Measurements from ENCODE around the gene NCAM2.

Gene NCAM2

DNA sequence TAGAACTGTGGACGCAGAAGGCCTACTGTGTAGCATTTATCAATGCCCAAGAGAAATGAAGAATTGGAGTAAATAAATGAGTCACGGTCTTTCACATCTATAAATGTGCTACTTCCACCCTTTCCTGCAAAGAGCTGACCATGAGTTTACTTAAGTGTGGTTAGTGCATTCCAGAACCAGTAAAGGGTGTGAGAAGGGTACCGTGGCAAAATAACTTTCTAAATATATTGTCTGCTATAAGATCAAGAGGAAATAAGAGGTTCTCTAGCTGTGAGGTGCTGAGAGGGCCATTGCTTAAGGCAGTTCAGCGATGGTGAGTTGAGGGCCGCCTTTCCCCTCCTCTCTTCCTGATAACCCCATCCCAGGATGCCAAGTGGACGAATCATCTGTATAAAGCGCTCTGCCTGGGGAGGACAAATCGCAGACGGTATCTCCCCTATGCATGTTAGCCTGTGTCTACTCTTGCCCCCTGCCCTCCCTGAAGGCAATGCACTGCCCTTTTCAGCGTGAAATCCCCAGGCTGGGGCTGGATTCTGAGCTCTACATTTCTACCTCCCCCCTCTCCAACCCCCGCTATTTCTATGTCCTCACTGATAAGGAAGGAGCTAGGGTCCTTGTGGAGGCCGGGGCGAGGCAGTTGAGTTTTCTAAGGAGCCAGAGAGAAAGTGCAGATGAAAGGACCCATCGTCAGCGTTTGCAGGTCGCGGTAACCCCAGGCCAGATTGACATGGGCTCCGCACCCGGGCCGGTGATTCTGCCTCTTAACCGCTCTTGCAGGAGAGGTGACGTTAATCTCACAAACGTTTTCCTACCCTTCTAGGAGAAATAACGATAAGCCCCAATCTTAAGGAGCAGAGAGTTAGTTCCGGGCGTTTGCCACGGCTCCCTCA lies 1.5 kb upstream of the NCAM2 start:
- TF ChIP-seq, protein P1, sequence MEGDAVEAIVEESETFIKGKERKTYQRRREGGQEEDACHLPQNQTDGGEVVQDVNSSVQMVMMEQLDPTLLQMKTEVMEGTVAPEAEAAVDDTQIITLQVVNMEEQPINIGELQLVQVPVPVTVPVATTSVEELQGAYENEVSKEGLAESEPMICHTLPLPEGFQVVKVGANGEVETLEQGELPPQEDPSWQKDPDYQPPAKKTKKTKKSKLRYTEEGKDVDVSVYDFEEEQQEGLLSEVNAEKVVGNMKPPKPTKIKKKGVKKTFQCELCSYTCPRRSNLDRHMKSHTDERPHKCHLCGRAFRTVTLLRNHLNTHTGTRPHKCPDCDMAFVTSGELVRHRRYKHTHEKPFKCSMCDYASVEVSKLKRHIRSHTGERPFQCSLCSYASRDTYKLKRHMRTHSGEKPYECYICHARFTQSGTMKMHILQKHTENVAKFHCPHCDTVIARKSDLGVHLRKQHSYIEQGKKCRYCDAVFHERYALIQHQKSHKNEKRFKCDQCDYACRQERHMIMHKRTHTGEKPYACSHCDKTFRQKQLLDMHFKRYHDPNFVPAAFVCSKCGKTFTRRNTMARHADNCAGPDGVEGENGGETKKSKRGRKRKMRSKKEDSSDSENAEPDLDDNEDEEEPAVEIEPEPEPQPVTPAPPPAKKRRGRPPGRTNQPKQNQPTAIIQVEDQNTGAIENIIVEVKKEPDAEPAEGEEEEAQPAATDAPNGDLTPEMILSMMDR (IDR thresholded peaks at IDR 0.05; ENCODE audit: borderline replicate concordance, insufficient read depth, low read depth, low read length): no peak

DNA sequence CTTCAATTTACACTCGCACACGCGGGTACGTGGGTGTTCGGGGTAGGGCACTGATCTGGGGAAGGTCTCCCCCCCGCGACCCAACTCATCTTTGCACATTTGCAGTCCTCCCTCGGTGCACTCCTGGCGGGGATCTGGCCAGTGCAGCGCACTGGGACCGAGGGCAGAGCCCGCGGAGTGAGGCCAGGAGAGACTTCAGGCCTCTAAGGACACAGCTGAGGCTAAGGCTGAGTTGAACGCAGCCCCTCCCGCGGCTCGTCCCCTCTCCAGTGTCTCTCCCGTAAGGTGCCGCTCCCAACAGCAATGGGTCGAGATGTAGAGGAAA lies 936 bp upstream of the NCAM2 start:
- TF ChIP-seq, protein P1 (IDR thresholded peaks at IDR 0.05; ENCODE audit: borderline replicate concordance, insufficient read depth, low read depth, low read length): no peak
- no peak overlapping the region for H3K4me3 ChIP-seq (ENCODE audit: low read depth, low read length)

More for the DNA sequence above, 1.5 kb upstream of the NCAM2 start:
- H3K4me3 ChIP-seq (ENCODE audit: low read depth, low read length): no peak overlapping the region

DNA sequence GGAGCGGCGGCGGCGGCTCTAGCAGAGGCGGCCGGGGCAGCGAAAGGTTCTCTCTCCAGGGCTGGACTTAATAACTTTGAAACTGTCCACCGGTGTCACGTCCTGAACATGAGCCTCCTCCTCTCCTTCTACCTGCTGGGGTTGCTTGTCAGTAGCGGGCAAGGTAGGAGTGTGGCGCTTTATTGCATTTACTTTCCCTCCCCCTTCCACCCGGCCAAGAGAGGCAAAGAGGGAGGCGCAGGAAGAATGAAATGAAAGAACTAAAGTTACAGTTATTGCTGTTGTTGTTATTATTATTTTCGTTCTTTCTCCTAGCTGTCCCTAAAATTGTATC lies 214 bp downstream of the NCAM2 start:
- no peak overlapping the region for H3K4me3 ChIP-seq (ENCODE audit: low read depth, low read length)
- TF ChIP-seq, protein P1 (IDR thresholded peaks at IDR 0.05; ENCODE audit: borderline replicate concordance, insufficient read depth, low read depth, low read length): no peak

DNA sequence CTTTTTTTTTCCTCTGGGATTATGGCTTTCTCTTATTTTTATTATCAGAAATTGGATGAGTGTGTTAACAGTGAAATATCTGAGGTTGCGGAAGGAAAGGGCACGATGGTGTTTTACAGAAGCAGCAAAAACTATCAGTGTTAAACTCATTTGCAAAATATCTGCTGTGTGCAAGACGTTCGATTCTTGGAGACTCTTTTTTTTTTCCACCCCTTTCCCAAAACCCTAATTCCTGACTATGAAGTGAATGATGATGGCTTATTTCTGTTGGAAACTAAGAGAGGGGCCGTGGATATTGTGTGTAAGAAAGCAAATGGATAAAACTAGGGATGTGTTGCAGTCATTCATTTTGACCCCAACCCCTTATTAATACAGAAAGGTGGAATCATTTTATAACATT lies 677 bp downstream of the NCAM2 start:
- no peak overlapping the region for H3K4me3 ChIP-seq (ENCODE audit: low read depth, low read length)
- TF ChIP-seq, protein P1 (IDR thresholded peaks at IDR 0.05; ENCODE audit: borderline replicate concordance, insufficient read depth, low read depth, low read length): no peak

DNA sequence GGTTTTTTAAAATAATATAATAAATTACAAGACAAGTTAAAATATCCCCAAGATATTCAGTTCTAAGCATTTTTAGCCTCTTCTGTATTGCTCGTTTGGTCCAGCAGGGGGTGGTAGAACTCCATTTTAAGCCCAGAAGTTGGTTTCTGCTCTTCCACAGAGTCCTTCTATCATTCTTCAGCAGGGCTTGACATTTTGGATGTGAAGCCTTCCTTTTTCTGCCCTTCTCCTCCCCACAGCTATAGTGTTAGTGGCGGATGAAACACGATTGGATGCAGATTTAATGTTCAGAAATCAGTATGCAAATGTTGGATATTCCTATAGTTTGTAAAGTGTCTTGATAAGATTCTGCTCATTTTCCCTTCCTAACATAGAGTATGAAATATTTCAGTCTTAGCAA lies 1.4 kb downstream of the NCAM2 start:
- H3K4me3 ChIP-seq (ENCODE audit: low read depth, low read length): no peak overlapping the region
- TF ChIP-seq, protein P1 (IDR thresholded peaks at IDR 0.05; ENCODE audit: borderline replicate concordance, insufficient read depth, low read depth, low read length): peak; percentile 46; the same call in 1 of the 2 replicates

DNA sequence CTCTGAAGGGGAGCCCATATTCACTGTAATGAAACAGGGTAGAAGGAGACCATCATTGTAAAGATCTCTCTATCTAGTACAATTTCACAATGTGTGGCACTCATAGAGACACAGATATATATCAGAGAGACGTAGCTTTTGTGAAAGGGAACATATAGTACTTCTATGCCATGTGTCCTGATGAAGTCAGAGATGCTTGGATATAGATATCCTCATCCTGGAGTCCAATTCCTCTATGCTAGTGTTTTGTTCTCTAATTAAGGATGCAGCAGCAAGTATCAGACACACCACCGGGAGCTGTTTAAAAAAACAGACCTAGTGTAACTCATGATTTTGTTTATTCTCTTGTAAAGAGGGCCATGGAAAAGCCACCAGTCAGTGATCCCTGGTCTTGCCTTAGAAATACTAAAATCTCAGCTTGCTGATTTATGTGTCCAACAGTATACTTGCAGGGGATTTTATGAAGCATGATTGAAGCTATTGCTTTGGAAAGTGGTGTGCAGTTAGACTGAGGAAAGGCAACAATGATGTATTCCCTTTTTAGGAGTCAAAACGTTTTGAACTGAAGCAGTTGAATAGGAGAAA lies 2.5 kb downstream of the NCAM2 start:
- TF ChIP-seq, protein P1 (IDR thresholded peaks at IDR 0.05; ENCODE audit: borderline replicate concordance, insufficient read depth, low read depth, low read length): no peak
- no peak overlapping the region for H3K4me3 ChIP-seq (ENCODE audit: low read depth, low read length)

DNA sequence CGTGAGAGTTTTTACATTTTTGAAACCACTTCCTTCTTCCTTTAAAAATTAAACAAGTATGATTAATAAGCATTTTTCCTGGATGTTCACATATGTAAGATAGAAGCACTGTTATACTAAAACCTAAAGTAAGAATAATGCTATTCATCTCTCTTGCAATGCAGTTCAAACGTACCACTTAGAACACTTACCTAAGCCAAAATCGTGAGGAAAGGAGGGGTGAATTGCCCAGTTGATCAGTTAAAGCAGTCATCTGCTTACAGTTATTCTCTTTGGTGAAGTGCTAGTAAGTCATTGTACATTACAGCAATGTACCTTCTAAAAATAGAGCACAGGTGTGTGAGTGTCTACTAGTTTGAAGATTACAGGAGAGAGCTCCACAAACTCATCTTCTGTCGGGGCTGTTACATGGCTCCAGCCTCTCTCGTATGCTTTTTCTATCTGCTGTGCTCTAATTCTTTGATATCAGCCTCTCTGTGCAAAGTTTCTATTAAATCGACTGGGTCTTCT lies 3.4 kb downstream of the NCAM2 start:
- H3K4me3 ChIP-seq (ENCODE audit: low read depth, low read length): no peak overlapping the region
- TF ChIP-seq, protein P1 (IDR thresholded peaks at IDR 0.05; ENCODE audit: borderline replicate concordance, insufficient read depth, low read depth, low read length): no peak
